Stimulated activated CD4-positive, alpha-beta T cell treated with anti-CD3 and anti-CD28 coated beads, TNF-alpha, amount 100 ng/mL, for 1 hour (primary cell): Measurements from ENCODE around the gene EPHB2.
A peak's percentile ranks its signal among the peaks of the same experiment; 100 is the strongest.

Source experiments
- DNase-seq, 3 donors: peaks; one replicate each; pipeline ENCODE4 v3.0.0-alpha.2; 2020; ENCODE audit warnings: low read depth in 3 of 3, low spot score in 1 of 3

Gene EPHB2

DNA sequence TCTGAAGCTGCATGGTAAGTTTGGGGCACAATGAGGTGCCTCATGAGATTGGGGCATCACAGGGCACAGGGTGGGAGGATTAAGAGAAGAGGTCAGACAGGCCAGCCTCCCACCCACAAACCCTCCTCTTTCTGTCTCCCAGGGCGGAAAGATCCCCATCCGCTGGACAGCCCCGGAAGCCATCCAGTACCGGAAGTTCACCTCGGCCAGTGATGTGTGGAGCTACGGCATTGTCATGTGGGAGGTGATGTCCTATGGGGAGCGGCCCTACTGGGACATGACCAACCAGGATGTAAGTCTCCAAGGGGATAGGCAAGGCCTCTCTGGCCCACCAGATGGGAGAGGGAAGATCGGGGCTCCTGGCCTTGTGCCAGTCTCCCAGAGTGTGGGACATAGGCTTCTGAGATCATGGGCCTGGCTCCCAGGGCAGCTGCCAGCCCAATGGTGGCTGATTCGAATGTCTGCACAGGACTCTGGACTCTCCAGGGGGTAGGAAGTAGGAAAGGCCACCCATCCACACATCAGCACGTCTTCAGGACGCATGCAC, 198.3 kb downstream of the EPHB2 start:
- no peak for DNase-seq

DNA sequence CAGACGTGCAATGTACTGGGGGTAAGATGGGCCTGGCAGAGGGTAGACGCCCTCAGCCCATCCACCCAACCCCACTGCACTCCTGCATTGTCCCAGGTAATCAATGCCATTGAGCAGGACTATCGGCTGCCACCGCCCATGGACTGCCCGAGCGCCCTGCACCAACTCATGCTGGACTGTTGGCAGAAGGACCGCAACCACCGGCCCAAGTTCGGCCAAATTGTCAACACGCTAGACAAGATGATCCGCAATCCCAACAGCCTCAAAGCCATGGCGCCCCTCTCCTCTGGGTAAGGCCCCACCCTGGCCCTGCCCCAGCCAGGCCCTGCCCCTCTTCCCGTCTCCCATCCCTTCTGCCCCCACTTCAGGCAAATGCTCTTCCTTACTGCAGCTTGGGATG, 199.6 kb downstream of the EPHB2 start:
- DNase-seq = no peak

DNA sequence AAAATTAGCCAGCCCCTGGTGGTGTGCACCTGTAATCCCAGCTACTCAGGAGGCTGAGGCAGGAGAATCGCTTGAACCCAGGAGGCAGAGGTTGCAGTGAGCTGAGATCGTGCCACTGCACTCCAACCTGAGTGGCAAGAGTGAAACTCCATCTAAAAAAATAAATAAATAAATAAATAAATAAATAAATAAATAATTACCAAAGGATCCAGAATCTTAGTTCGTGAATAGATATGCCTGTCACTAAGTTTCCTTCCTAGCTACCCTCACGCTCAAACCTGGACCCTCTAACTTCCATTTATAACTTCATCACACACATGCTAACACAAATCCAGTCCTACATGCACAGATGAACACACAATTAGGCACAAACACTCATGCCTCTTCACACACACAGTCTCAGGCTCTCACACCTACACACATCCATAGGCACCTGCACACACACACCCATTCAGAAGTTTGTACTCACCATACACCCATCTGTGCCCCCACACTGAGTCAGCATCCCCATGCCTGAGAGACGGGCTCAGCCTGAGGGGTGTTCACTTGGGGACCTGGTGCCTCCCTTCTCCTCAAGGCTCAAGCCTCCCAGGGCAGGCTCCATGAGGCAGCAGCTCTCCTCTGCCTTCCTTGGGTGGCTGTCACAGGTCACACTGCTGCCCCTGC, 200.5 kb downstream of the EPHB2 start:
- DNase-seq = no peak

DNA sequence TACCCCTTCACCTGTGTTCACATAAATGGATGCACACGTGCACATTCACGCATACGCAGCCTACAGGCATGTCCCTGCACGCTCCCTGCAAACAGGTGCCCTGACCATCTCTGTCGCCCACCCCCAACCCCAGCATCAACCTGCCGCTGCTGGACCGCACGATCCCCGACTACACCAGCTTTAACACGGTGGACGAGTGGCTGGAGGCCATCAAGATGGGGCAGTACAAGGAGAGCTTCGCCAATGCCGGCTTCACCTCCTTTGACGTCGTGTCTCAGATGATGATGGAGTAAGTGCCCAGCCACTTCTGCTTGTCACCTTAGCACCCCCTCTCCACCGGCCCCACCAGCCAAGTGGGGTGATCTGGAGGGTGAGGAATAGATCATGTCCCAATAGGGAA, 201.7 kb downstream of the EPHB2 start:
- no peak for DNase-seq

DNA sequence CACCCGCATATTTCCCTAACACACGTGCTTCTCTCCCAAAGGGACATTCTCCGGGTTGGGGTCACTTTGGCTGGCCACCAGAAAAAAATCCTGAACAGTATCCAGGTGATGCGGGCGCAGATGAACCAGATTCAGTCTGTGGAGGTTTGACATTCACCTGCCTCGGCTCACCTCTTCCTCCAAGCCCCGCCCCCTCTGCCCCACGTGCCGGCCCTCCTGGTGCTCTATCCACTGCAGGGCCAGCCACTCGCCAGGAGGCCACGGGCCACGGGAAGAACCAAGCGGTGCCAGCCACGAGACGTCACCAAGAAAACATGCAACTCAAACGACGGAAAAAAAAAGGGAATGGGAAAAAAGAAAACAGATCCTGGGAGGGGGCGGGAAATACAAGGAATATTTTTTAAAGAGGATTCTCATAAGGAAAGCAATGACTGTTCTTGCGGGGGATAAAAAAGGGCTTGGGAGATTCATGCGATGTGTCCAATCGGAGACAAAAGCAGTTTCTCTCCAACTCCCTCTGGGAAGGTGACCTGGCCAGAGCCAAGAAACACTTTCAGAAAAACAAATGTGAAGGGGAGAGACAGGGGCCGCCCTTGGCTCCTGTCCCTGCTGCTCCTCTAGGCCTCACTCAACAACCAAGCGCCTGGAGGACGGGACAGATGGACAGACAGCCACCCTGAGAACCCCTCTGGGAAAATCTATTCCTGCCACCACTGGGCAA, 202.9 kb downstream of the EPHB2 start:
- DNase-seq = no peak

DNA sequence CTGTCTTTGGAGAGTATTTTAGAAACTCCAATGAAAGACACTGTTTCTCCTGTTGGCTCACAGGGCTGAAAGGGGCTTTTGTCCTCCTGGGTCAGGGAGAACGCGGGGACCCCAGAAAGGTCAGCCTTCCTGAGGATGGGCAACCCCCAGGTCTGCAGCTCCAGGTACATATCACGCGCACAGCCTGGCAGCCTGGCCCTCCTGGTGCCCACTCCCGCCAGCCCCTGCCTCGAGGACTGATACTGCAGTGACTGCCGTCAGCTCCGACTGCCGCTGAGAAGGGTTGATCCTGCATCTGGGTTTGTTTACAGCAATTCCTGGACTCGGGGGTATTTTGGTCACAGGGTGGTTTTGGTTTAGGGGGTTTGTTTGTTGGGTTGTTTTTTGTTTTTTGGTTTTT, 203.5 kb downstream of the EPHB2 start:
- DNase-seq = no peak

DNA sequence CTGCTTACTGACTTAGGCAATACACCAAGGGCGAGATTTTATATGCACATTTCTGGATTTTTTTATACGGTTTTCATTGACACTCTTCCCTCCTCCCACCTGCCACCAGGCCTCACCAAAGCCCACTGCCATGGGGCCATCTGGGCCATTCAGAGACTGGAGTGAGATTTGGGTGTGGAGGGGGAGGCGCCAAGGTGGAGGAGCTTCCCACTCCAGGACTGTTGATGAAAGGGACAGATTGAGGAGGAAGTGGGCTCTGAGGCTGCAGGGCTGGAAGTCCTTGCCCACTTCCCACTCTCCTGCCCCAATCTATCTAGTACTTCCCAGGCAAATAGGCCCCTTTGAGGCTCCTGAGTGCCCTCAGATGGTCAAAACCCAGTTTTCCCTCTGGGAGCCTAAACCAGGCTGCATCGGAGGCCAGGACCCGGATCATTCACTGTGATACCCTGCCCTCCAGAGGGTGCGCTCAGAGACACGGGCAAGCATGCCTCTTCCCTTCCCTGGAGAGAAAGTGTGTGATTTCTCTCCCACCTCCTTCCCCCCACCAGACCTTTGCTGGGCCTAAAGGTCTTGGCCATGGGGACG, 204.1 kb downstream of the EPHB2 start:
- no peak for DNase-seq

DNA sequence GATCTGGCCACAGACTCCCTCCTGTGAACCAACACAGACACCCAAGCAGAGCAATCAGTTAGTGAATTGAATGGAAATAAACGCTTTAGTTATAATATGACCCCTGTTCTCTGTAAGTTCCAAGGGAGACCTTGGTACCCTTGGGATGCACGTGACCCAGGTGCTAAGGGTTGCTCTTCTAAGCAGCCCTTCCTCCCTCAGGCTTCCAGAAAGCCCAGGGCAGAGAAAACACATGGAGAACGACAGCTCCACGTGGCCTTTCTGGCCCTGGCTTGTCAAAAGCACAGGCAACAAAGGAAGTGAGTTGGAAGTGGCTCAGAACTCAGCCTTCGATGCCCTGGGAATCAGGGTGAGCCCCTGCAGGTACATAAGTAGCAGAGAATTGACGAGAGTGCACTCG, 204.6 kb downstream of the EPHB2 start:
- DNase-seq = no peak

DNA sequence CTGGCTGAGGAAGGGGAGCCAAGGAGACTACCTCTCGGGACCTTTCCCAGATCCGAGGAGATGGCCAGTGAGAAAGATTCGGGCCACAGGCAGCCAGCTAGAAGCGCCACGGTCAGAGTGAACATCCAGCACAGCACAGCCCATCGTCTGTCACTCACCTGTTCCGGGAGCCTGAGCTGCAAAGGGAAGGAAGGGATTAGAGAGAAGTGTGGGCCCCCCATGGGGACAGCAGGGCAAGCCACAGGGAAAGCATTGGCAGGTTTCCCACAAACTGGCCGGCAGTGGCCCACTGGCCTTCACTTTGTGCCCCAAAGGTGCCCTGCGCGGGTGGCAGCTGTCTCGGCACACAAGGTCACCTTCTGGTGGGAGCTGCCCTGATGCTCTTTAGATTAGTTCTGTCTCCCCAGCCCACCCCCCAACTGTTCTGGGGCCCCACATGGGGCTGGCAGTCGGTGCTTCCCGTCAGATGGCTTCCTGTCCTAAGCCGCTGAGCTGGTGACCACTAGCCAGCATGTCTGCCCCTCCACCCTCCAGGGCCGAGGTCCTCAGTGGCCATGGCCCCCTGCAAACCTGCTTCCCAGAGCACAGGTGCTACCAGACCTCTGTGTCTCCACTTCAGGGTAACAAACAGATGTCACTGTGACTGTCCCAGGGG, 205.3 kb downstream of the EPHB2 start:
- no peak for DNase-seq

DNA sequence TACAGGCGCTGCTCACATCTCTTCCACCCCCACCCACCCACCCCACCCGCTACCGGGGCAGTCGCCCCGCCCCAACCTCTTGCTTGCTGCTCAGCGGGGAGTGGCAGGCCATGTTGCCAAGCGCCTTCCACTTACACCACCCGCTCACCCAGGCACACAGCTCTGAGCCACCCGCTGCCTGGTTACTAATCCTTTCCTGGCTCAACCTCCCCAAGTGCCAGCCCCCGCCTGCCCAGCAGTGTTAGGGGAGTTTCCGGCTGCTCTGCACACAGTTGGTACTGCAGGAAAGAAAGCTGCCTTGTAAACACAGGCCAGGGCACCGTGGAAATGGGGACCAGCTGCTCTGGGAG, 205.8 kb downstream of the EPHB2 start:
- DNase-seq = no peak

DNA sequence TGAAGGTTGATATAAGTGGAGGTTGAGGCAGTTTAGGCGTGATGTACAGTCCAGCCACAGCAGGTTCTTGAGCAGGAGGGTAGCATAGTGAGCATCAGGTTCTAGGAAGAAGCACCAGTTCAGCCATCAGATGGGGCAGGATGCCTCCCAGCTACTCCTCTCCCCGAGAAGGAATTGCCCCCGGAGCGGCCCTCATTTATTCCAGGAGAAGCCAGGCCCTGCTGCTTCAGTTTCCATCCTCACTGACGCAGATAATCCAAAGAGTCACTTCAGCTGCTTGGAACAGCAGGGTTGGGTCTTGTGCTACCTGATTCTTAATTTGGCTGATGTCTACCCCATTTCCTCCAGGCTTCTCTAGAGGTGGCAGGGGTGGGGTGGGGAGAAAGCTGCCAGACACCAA, 207.3 kb downstream of the EPHB2 start:
- DNase-seq = no peak

DNA sequence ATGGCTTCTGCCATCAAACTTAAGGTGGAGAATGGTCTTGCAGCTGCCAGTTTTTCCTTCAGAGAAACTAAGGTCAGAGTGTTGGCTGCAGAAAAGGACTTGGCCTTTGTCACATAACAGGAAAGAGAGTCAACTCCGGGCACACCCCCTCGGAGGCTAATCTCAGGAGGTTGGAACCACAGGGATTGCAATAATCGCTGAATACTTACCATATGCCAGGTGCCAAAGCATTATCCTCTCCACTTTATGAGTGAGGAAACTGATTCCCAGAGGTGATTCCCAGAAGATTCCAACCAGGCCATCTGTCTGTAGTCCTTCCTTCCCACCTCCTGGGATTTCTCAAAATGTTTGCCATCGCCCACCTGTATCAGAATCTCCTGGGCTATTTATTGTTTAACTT, 208.0 kb downstream of the EPHB2 start:
- no peak for DNase-seq

DNA sequence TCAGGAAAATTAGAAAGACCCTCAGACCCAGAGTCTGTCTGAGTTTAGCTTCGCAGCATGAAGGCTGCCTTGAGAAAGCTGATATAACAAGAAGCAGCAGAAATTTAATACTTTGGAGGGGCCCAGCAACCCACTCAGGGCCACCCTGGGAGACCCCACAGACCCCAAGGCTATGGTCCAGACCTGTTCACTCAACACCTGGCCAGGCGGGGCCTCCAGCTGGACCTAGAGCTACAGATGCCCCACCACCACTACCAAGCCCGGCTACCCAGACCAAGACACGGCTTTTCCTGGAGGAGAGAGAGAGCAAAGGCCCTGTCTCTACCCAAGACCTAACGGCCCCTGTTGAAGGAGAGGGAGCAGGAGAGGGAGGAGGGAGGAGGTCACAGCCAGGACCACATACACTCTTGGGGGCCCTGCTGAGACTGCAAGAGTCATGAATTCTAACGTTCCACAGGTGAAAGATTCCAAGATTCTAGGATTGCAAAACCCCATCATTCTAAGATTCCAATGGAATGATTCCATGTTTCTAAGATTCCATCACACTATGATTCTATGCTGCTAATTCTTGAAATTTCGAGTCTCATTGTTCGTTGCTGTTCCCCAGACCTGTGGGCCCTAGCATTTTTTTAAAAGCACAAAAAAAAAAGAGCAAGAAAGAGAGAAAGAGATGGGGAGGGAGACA, 208.8 kb downstream of the EPHB2 start:
- DNase-seq = no peak

DNA sequence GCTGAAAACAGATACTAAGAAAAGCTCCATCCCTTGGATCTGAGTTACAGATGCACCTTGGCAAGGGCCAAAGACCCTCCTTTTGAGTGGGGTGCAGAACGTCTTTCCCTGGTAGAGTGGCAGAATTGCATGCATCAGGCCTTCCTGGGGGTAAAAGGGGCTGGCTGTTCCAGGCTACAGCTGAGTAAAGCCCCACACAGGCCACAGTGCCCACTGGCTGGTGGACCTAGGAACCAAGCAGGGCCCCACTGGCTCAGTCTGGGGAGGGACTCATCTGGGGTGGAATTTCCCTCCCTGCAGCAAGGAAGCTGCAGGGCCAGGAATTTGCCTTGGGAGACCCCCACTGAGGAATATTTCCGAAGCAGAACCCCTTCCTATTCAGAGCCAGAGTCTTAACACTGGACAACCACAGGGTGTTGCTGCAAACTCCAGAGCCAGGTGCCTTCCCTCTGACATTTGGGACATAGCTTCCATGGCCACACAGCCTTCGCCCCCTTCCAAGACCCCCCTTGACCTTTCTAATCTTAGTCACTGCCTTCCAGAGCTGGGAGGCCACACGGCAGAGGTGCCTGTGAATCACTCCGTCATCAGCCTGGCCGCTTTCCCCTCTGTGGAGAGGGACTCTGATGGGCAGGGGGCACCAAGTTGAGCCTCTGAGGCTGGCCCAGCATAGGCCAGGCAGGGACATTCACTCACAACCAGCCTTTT, 209.5 kb downstream of the EPHB2 start:
- no peak for DNase-seq

DNA sequence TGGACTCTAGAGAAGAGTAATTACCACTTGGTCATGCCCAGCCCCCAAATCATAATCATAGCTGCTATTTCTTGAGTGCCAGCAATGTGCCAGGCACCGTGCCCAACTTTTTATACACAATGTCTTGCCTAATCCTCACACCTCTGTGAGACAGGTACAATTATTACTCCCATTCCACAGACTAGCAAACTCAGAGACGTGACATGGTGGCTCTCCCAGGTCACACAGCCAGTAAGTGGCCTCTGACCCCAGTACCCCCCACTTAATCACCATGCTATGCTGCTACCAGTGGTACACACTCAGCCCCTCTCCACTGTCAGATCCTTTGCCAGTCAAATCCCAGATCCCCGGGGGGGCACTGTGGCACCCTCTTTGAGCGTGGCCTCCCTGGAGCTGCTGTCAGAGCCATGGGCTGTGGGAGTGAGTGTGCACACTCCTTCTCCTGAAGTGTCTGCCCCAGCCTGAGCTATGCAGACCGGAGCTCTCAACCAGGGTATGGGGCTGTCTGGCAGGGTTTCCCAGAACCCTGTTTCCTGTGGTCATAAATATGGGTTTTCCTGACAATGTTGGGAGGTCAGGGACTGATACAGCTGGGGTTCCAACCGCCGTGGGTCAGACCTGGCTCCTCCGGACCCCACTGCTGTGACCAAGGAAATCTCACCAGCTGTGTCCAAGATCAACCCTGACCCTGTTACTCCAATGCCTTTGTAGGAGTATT, 210.3 kb downstream of the EPHB2 start:
- no peak for DNase-seq

DNA sequence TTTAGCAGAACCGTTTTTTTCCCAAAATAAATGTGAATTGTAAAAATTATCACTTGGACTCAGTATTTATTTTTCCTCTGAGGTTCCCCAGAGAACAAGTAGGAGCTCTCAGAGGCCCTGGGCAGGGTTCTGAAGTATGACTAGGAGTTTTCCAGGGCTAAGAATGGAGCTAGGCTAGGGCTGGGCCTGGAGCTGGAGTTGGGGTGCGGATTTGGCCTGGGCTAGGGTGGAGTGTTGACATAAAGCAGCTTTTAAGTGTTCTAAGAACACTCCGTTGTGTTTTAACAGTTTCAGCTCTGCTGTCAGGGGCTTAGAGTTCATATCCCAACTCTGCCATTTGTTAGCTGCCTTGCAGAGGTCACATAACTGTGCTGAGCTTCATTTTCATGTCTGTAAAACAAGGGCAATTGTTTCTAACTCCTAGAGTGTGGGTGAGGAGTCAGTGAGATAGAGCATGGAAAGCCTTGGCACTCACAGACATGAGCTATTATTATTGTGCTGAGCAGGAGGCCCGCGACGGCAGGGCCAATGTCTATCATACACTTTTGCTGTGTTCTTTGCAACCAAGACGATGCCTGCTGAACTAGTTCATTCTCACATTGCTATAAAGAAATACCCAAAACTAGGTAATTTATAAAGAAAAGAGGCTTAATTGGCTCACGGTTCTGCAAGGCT, 210.9 kb downstream of the EPHB2 start:
- DNase-seq = no peak

DNA sequence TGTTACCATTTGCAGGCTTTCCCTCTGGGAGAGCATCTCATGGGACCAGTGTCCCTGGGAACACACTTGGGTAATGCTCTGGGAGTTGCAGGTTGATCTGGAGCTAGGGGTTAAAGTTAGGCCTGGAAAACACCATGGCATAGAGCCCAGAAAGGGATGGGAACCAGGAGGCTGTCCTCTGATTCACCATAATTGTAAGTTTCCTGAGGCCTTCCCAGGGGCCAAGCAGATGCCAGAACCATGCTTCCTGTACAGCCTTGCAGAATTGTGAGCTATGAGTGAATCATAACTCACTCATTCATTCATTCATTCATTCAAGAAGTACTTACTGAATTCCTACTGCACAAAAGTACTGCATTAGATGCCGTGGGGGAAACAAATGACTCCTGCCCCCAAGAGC, 212.0 kb downstream of the EPHB2 start:
- DNase-seq = no peak

DNA sequence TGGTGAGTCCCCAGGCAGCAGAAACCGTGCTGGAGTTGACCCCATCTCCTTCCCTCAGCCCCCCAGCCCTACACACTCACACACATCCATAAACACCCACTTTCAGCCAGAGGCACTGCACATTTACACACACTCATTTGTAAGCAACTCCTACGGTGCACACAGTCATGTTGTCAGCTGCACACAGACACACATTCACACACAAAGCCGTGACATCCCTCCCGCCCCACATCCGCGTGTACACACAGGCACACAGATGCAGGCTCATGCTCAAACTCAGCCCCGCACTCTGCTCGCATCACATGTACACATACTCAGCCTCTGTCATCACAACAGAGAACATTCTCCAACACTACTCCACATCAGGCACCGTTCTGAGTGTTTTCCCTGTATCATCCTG, 214.5 kb downstream of the EPHB2 start:
- no peak for DNase-seq

DNA sequence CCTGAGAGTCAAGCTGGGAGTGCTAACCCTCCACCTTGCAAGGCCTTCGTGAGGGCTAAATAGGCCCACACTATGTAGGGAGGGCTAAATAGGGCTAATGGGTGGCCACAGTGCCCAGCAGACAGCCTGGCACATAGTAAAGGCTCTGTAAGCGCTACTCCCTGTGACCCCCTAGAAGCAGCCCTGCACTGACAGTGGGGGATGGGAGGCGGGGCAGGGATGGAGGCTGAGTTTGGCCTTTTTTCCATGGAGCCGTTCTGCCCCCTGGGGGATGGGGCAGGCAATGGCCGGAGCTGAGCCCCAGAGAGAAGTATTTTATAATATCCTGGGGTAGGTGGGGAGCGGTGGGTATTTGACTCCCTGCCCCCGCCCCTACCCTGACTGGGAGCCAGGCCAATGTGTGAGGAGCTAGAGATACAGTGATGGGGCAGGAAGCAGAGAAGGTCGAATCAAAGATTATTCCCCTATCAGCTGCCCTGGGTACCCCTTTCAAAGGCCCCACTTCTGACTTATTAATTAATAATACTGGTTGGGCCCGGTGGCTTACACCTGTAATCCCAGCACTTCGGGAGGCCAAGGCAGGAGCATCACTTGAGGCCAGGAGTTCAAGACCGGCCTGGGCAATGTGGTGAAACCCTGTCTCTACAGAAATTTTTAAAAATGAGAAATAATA, 219.7 kb downstream of the EPHB2 start:
- peak in 1 of 3 donors; percentile 5 for DNase-seq
